ENCODE results near the gene ALAS1.

Gene ALAS1

DNA sequence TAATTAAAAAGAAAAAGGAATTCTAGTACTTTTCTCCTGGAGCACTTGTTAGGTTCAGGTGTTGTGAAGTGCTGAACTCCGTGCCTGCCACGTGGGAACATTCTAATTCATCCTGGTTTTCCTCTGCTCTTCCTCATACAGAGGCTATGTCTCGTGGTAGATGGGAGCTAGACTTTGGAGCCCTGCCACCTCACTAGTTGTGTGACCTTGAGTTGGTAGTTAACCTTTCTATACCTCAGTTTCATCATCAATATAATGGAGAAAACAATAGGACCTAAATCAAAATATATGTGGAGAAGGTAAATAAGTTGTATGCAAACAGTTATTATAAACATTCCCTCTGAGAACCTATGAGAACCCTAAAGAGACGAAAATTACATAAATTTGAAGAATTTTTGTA, 10.6 kb downstream of the ALAS1 start:
- TF ChIP-seq FOXP2 (optimal IDR thresholded peaks at IDR 0.05; ENCODE audit: borderline replicate concordance, extremely low read depth, extremely low read length, insufficient read depth), result no peak
- no peak for TF ChIP-seq SIN3A (IDR thresholded peaks at IDR 0.05; ENCODE audit: borderline replicate concordance, insufficient read depth, low read length)
- TF ChIP-seq POLR2AphosphoS5 (IDR thresholded peaks at IDR 0.05; ENCODE audit: low read depth, low read length), result no peak
- TF ChIP-seq TAF1 (IDR thresholded peaks at IDR 0.05; ENCODE audit: borderline replicate concordance, insufficient read depth, low read length), result no peak
- TF ChIP-seq, protein P1, sequence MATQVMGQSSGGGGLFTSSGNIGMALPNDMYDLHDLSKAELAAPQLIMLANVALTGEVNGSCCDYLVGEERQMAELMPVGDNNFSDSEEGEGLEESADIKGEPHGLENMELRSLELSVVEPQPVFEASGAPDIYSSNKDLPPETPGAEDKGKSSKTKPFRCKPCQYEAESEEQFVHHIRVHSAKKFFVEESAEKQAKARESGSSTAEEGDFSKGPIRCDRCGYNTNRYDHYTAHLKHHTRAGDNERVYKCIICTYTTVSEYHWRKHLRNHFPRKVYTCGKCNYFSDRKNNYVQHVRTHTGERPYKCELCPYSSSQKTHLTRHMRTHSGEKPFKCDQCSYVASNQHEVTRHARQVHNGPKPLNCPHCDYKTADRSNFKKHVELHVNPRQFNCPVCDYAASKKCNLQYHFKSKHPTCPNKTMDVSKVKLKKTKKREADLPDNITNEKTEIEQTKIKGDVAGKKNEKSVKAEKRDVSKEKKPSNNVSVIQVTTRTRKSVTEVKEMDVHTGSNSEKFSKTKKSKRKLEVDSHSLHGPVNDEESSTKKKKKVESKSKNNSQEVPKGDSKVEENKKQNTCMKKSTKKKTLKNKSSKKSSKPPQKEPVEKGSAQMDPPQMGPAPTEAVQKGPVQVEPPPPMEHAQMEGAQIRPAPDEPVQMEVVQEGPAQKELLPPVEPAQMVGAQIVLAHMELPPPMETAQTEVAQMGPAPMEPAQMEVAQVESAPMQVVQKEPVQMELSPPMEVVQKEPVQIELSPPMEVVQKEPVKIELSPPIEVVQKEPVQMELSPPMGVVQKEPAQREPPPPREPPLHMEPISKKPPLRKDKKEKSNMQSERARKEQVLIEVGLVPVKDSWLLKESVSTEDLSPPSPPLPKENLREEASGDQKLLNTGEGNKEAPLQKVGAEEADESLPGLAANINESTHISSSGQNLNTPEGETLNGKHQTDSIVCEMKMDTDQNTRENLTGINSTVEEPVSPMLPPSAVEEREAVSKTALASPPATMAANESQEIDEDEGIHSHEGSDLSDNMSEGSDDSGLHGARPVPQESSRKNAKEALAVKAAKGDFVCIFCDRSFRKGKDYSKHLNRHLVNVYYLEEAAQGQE (IDR thresholded peaks at IDR 0.05; ENCODE audit: insufficient read depth in 1 of 2, low read depth in 2 of 2, low read length in 2 of 2), result no peak

- TF ChIP-seq SIN3A (IDR thresholded peaks at IDR 0.05; ENCODE audit: borderline replicate concordance, insufficient read depth, low read length) (no peak), POLR2AphosphoS5 (IDR thresholded peaks at IDR 0.05; ENCODE audit: low read depth, low read length) (no peak), FOXP2 (optimal IDR thresholded peaks at IDR 0.05; ENCODE audit: borderline replicate concordance, extremely low read depth, extremely low read length, insufficient read depth) (no peak), TAF1 (IDR thresholded peaks at IDR 0.05; ENCODE audit: borderline replicate concordance, insufficient read depth, low read length) (no peak)
- TF ChIP-seq, protein P1 (IDR thresholded peaks at IDR 0.05; ENCODE audit: insufficient read depth in 1 of 2, low read depth in 2 of 2, low read length in 2 of 2), result no peak
Observed at GRCh38 chr3:52210037-52210436, 12.1 kb downstream of the ALAS1 start.

- TF ChIP-seq, protein P1 (IDR thresholded peaks at IDR 0.05; ENCODE audit: insufficient read depth in 1 of 2, low read depth in 2 of 2, low read length in 2 of 2), result no peak
Observed at GRCh38 chr3:52210550-52211046, 12.6 kb downstream of the ALAS1 start.

DNA sequence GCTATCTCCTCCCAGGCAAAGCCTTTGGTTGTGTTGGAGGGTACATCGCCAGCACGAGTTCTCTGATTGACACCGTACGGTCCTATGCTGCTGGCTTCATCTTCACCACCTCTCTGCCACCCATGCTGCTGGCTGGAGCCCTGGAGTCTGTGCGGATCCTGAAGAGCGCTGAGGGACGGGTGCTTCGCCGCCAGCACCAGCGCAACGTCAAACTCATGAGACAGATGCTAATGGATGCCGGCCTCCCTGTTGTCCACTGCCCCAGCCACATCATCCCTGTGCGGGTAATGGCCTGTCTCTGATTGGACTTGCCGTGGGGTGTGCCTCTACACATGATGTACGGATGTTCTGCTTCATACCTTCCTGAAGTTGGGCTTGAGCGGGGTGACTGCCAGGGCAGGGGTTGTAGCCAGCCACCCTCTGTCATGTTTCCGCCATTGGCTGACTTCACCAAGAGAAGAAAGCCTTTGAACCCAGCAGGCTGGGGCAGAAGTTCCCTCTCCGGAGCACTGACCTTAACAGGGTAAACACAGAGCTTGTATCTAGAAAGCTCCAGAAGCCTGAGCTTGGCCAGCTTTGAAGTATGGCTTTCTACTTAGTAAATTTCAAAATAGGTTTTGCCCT, 13.4 kb downstream of the ALAS1 start:
- TF ChIP-seq POLR2AphosphoS5 (IDR thresholded peaks at IDR 0.05; ENCODE audit: low read depth, low read length) (no peak), SIN3A (IDR thresholded peaks at IDR 0.05; ENCODE audit: borderline replicate concordance, insufficient read depth, low read length) (no peak), FOXP2 (optimal IDR thresholded peaks at IDR 0.05; ENCODE audit: borderline replicate concordance, extremely low read depth, extremely low read length, insufficient read depth) (no peak), TAF1 (IDR thresholded peaks at IDR 0.05; ENCODE audit: borderline replicate concordance, insufficient read depth, low read length) (no peak)
- TF ChIP-seq, protein P1 (IDR thresholded peaks at IDR 0.05; ENCODE audit: insufficient read depth in 1 of 2, low read depth in 2 of 2, low read length in 2 of 2), result no peak

- TF ChIP-seq TAF1 (IDR thresholded peaks at IDR 0.05; ENCODE audit: borderline replicate concordance, insufficient read depth, low read length), result no peak
- TF ChIP-seq SIN3A (IDR thresholded peaks at IDR 0.05; ENCODE audit: borderline replicate concordance, insufficient read depth, low read length), result no peak
- no peak for TF ChIP-seq FOXP2 (optimal IDR thresholded peaks at IDR 0.05; ENCODE audit: borderline replicate concordance, extremely low read depth, extremely low read length, insufficient read depth)
- TF ChIP-seq, protein P1 (IDR thresholded peaks at IDR 0.05; ENCODE audit: insufficient read depth in 1 of 2, low read depth in 2 of 2, low read length in 2 of 2), result no peak
- TF ChIP-seq POLR2AphosphoS5 (IDR thresholded peaks at IDR 0.05; ENCODE audit: low read depth, low read length), result no peak
Observed at GRCh38 chr3:52213005-52213404, 15.0 kb downstream of the ALAS1 start.

All from PFSK-1 (cell line).